Measurements from ENCODE around the gene CCDC148.
"Not testable (repeated sequence)": the region's sequence is repeated elsewhere in the genome, so short reads cannot be mapped to it uniquely, and the experiment has no call there.

Gene CCDC148

GRCh38 chr2:158481116-158481515 lies 24.6 kb upstream of the CCDC148 start:
- DNase-seq, result no peak

GRCh38 chr2:158478816-158479215 lies 22.3 kb upstream of the CCDC148 start:
- DNase-seq, result no peak

GRCh38 chr2:158478237-158478636 lies 21.7 kb upstream of the CCDC148 start:
- DNase-seq, result no peak

- DNase-seq, result no peak
Measured at GRCh38 chr2:158477202-158477601, 20.6 kb upstream of the CCDC148 start.

GRCh38 chr2:158474526-158475011 lies 18.0 kb upstream of the CCDC148 start:
- not testable (repeated sequence) for DNase-seq

- no peak for DNase-seq
Measured at GRCh38 chr2:158473719-158474392, 17.3 kb upstream of the CCDC148 start.

- DNase-seq, result not testable (repeated sequence)
Measured at GRCh38 chr2:158473300-158473699, 16.7 kb upstream of the CCDC148 start.

- not testable (repeated sequence) for DNase-seq
Measured at GRCh38 chr2:158472829-158473228, 16.3 kb upstream of the CCDC148 start.

- no peak for DNase-seq
Measured at GRCh38 chr2:158467248-158467647, 10.7 kb upstream of the CCDC148 start.

GRCh38 chr2:158464426-158465281 lies 8.1 kb upstream of the CCDC148 start:
- peak; percentile 50 for DNase-seq

GRCh38 chr2:158463496-158464095 lies 7.0 kb upstream of the CCDC148 start:
- DNase-seq, result no peak

- peak; percentile 15 for DNase-seq
Measured at GRCh38 chr2:158460632-158461297, 4.2 kb upstream of the CCDC148 start.

- no peak for DNase-seq
Measured at GRCh38 chr2:158459161-158460003, 2.8 kb upstream of the CCDC148 start.

GRCh38 chr2:158458617-158458920 lies 2.0 kb upstream of the CCDC148 start:
- DNase-seq, result no peak

GRCh38 chr2:158457826-158458616 lies 1.5 kb upstream of the CCDC148 start:
- DNase-seq, result peak; percentile 63

GRCh38 chr2:158457092-158457825 lies 706 bp upstream of the CCDC148 start:
- peak; percentile 47 for DNase-seq

- no peak for DNase-seq
Measured at GRCh38 chr2:158443606-158444005, 12.9 kb downstream of the CCDC148 start.

- not testable (repeated sequence) for DNase-seq
Measured at GRCh38 chr2:158439062-158439461, 17.5 kb downstream of the CCDC148 start.

GRCh38 chr2:158433716-158434115 lies 22.8 kb downstream of the CCDC148 start:
- DNase-seq, result not testable (repeated sequence)

- no peak for DNase-seq
Measured at GRCh38 chr2:158432117-158432516, 24.4 kb downstream of the CCDC148 start.

GRCh38 chr2:158414538-158414937 lies 42.0 kb downstream of the CCDC148 start:
- no peak for DNase-seq
